GM12878 (cell line): ENCODE results near the gene KRT12. TPM values are rescaled to one million over a fixed set of nuclear protein-coding genes. Genes with fewer than 3 reads are reported as not detected.

Experiments used
- ATAC-seq: fragments of 200-7000 bp; cut with Tn5 transposase; 3 replicates; pipeline ENCODE4 v1.9.1; 2020; ENCODE audit warnings: mild to moderate bottlenecking, moderate library complexity
- BruUV-seq: library from RNA; stranded (reverse); fragments of 400-500 nt; replicated peaks from 2 replicates; lab custom pipeline; 2021; lab: Mats Ljungman, UMichigan
- CTCF ChIA-PET: fragments of 300-600 bp; sonication (Branson Sonifier 250); formaldehyde crosslinking; extraction: SDS; loops from one replicate; lab custom pipeline; 2021; ENCODE audit warnings: inconsistent platforms; lab: Yijun Ruan, JAX
- POLR2A ChIA-PET: fragments of 350-600 bp; formaldehyde crosslinking; extraction: SDS; loops from one replicate; lab custom pipeline; 2021; ENCODE audit warnings: inconsistent platforms; lab: Charles Lee
- RAD21 ChIA-PET: fragments of 300-600 bp; sonication (Branson Sonifier 250); formaldehyde crosslinking; loops from one replicate; lab custom pipeline; 2023; ENCODE audit warnings: antibody characterized with exemption; ENCODE audit not compliant: unreplicated experiment; lab: Charles Lee
- SMC1A ChIA-PET: fragments of 300-600 bp; sonication (Branson Sonifier 250); formaldehyde crosslinking; loops from one replicate; lab custom pipeline; 2023; ENCODE audit not compliant: unreplicated experiment, uncharacterized antibody; lab: Charles Lee
- DNase-seq: peaks from one replicate; pipeline ENCODE4 v3.0.0-alpha.2; 2011; ENCODE audit warnings: low read depth, low spot score
- FAIRE-seq: peaks from 3 replicates; lab custom pipeline; 2011; peaks lifted over from hg19 to GRCh38; lab: Jason Lieb, UNC
- H2AFZ ChIP-seq: 2 replicates; pipeline ENCODE4 v1.6.0; 2011; ENCODE audit warnings: low read depth, low read length, control low read depth; ENCODE audit not compliant: control insufficient read depth
- H3K27ac ChIP-seq: 2 replicates; pipeline ENCODE4 v1.5.1; 2011; ENCODE audit warnings: control low read depth; ENCODE audit not compliant: control insufficient read depth, insufficient read depth
- H3K27me3 ChIP-seq, 2 experiments: replicated peaks in 1 of 2; 2 replicates each; pipeline versions ENCODE4 v1.6.0 to v1.6.1; 2011; ENCODE audit warnings: low read length in 1 of 2; ENCODE audit not compliant: control insufficient read depth in 2 of 2, insufficient read depth in 2 of 2
- H3K36me3 ChIP-seq, 2 experiments: 2 replicates each; pipeline ENCODE4 v1.5.1; 2011; ENCODE audit warnings: low read length in 1 of 2; ENCODE audit not compliant: control insufficient read depth in 2 of 2, insufficient read depth in 2 of 2
- H3K4me1 ChIP-seq: 2 replicates; pipeline ENCODE4 v1.6.1; 2011; ENCODE audit warnings: mild to moderate bottlenecking, low read length, moderate library complexity, mixed read lengths; ENCODE audit not compliant: control insufficient read depth, insufficient read depth
- H3K4me2 ChIP-seq: 2 replicates; pipeline ENCODE4 v1.6.0; 2011; ENCODE audit warnings: control low read depth; ENCODE audit not compliant: control insufficient read depth, insufficient read depth
- H3K4me3 ChIP-seq: fragments of 200-600 bp; sonication (generic); 2 replicates; pipeline ENCODE4 v1.5.1; 2016
- H3K79me2 ChIP-seq: 2 replicates; pipeline ENCODE4 v1.6.0; 2011; ENCODE audit warnings: low read length; ENCODE audit not compliant: control insufficient read depth, insufficient read depth
- H3K9ac ChIP-seq: 2 replicates; pipeline ENCODE4 v1.8.0; 2011; ENCODE audit warnings: low read length, control low read depth, mixed read lengths; ENCODE audit not compliant: control insufficient read depth, insufficient read depth
- H3K9me3 ChIP-seq: replicated peaks from 3 replicates; pipeline ENCODE4 v1.5.1; 2011; ENCODE audit warnings: mild to moderate bottlenecking, low read length; ENCODE audit not compliant: control insufficient read depth, insufficient read depth
- H4K20me1 ChIP-seq: 2 replicates; pipeline ENCODE4 v1.6.0; 2011; ENCODE audit not compliant: control insufficient read depth, insufficient read depth
- GATAD2B ChIP-seq: fragments of 450-650 bp; conservative IDR thresholded peaks from 2 replicates; pipeline ENCODE4 v1.6.1; 2017; ENCODE audit warnings: low read depth, mild to moderate bottlenecking, moderate library complexity
- HDGF ChIP-seq: fragments of 450-650 bp; IDR thresholded peaks from 2 replicates; pipeline ENCODE4 v1.6.1; 2016; ENCODE audit warnings: antibody characterized with exemption
- KDM1A ChIP-seq: fragments of 200-600 bp; sonication (generic); IDR thresholded peaks from 2 replicates; pipeline ENCODE4 v1.6.1; 2016; ENCODE audit warnings: borderline replicate concordance
- MLLT1 ChIP-seq: fragments of 450-650 bp; IDR thresholded peaks from 2 replicates; pipeline ENCODE4 v1.6.1; 2016; ENCODE audit warnings: mild to moderate bottlenecking
- MTA3 ChIP-seq: IDR thresholded peaks from 2 replicates; pipeline ENCODE4 v1.6.1; 2012; ENCODE audit warnings: low read length, inconsistent platforms, borderline replicate concordance
- NBN ChIP-seq: fragments of 450-650 bp; IDR thresholded peaks from 2 replicates; pipeline ENCODE4 v1.6.1; 2016
- PRDM15 ChIP-seq: fragments of 450-650 bp; formaldehyde crosslinking; IDR thresholded peaks from 2 replicates; pipeline ENCODE4 v1.4.0; 2020; ENCODE audit warnings: mild to moderate bottlenecking, moderate library complexity
- RAD51 ChIP-seq: fragments of 450-650 bp; IDR thresholded peaks from 2 replicates; pipeline ENCODE4 v1.6.1; 2016; ENCODE audit warnings: moderate library complexity, mild to moderate bottlenecking, inconsistent platforms
- SKIL ChIP-seq: fragments of 450-650 bp; IDR thresholded peaks from 2 replicates; pipeline ENCODE4 v1.6.1; 2017; ENCODE audit warnings: mild to moderate bottlenecking, low read depth, inconsistent platforms; ENCODE audit not compliant: poor library complexity, severe bottlenecking
- SMARCA5 ChIP-seq: fragments of 450-650 bp; IDR thresholded peaks from 2 replicates; pipeline ENCODE4 v1.6.1; 2017; ENCODE audit warnings: mild to moderate bottlenecking
- SREBF2 ChIP-seq: IDR thresholded peaks from 2 replicates; pipeline ENCODE4 v1.6.1; 2012; ENCODE audit warnings: mild to moderate bottlenecking, low read length
- STAT3 ChIP-seq: IDR thresholded peaks from 2 replicates; pipeline ENCODE4 v1.6.1; 2011; ENCODE audit warnings: low read depth, low read length, improper control_type of control experiment
- ZNF24 ChIP-seq: fragments of 450-650 bp; IDR thresholded peaks from 2 replicates; pipeline ENCODE4 v1.6.1; 2017; ENCODE audit warnings: antibody characterized with exemption, mild to moderate bottlenecking
- ZNF687 ChIP-seq: fragments of 450-650 bp; IDR thresholded peaks from 2 replicates; pipeline ENCODE4 v1.6.1; 2017; ENCODE audit warnings: mild to moderate bottlenecking, moderate library complexity
- ZSCAN29 ChIP-seq: fragments of 450-650 bp; IDR thresholded peaks from 2 replicates; pipeline ENCODE4 v1.6.1; 2017; ENCODE audit warnings: mild to moderate bottlenecking, moderate library complexity
- WGBS: methylation state at CpG from one replicate; pipeline ENCODE4 v1.1.6; 2016; ENCODE audit warnings: low lambda C conversion rate; ENCODE audit not compliant: insufficient replicate concordance, insufficient coverage; ENCODE audit errors: missing lambda C conversion rate; 5-methylcytosine and 5-hydroxymethylcytosine counted together
- in situ Hi-C: fragments of 300-500 bp; cut with MboI; formaldehyde crosslinking; loops from 9 replicates; pipeline ENCODE4 v1.14.3; 2018; ENCODE audit warnings: mixed read lengths
- intact Hi-C: fragments of 100-400 bp; cut with micrococcal nuclease; formaldehyde crosslinking; loops from one replicate; pipeline ENCODE4 v1.14.2; 2022; ENCODE audit not compliant: unreplicated experiment
- polyA plus RNA-seq, 11 experiments: library from polyadenylated mRNA; depleted of rRNA in 4 of 11; unstranded in 6 of 11; stranded (reverse) in 5 of 11; fragments of >200 nt; fragmentation: Nextera tagmentation in 4 of 11; fragmentation: Illumina TruSeq in 1 of 11; extraction: Ambion mirVana in 4 of 11; extraction: Trizol in 1 of 11; gene quantifications; 1 replicate in 1 of 11; 2 replicates in 10 of 11; pipeline versions ENCODE4 v1.2.1 to v1.2.3, GENCODE V29; 2011 to 2016; ENCODE audit warnings: inconsistent platforms in 2 of 11, missing spikeins in 2 of 11, low read depth in 1 of 11
- total RNA-seq, 4 experiments: library from RNA; depleted of rRNA in 3 of 4; stranded (reverse); fragments of >200 nt in 3 of 4; fragmentation: Illumina TruSeq in 1 of 4; extraction: Trizol in 1 of 4; gene quantifications; 2 replicates each; pipeline versions ENCODE4 v1.2.1 to v1.2.3, GENCODE V29; 2013 to 2021

The KRT12 gene
- total and polyA plus RNA-seq, 10 of the 15 experiments (the other 5 are each of a cell fraction or from before 2014, with no cell fraction given), result not detected

GRCh38 chr17:40839194-40839593, 27.8 kb downstream of the KRT12 start:
- POLR2A ChIA-PET, result no interaction called here
- Histone ChIP-seq H3K4me2 (no peak overlapping the region), H3K4me1 (no peaks in the 10 kb centered on the region), H3K4me3 (no peak overlapping the region), H3K36me3 (peaks cover 0 to 3% of the 10 kb centered on the region in 2 experiments; a peak in 1 of 4 replicates), H3K9ac (no peak overlapping the region), H4K20me1 (no peaks in the 10 kb centered on the region), H2AFZ (no peak overlapping the region), H3K27me3 (no peaks in the 10 kb centered on the region), H3K27ac (no peak overlapping the region), H3K9me3 (no peaks in the 10 kb centered on the region), H3K79me2 (no peaks in the 10 kb centered on the region)
- SMC1A ChIA-PET, result no interaction called here
- ATAC-seq, result no peak
- CTCF ChIA-PET, result interaction anchor here (0.5 kb wide), 1 partner anchor 19 kb away, joined by 4 read pairs; no protein-coding TSS in a partner anchor
- WGBS, result 32% methylated on average over 3 of the region's 3 CpGs
- RAD21 ChIA-PET, result no interaction called here
- TF ChIP-seq MTA3 (no peak), PRDM15 (CRISPR knock-in tag) (no peak), RAD51 (no peak), STAT3 (no peak), SKIL (no peak), HDGF (no peak), KDM1A (no peak), GATAD2B (no peak), SMARCA5 (no peak), NBN (no peak), MLLT1 (no peak), ZSCAN29 (no peak), ZNF687 (no peak), ZNF24 (no peak), SREBF2 (no peak)
- no peak for DNase-seq
- BruUV-seq, result no TSS peak
- no peak for FAIRE-seq
- in situ Hi-C loops (no loop called here), intact Hi-C loops (no loop called here)
